GM23248 (cell line): Measurements from ENCODE around the gene FLT1.

ENCODE experiments used
- EZH2 ChIP-seq: fragments of 200-600 bp; sonication (generic); IDR thresholded peaks from 2 replicates; pipeline ENCODE4 v1.6.1; 2018; ENCODE audit warnings: antibody characterized with exemption, mild to moderate bottlenecking; ENCODE audit not compliant: insufficient read depth, poor library complexity, severe bottlenecking
- EZH2phosphoT487 ChIP-seq: fragments of 200-600 bp; sonication (generic); IDR thresholded peaks from 2 replicates; pipeline ENCODE4 v1.6.1; 2018; ENCODE audit warnings: antibody characterized with exemption, moderate library complexity, mild to moderate bottlenecking, low read depth; ENCODE audit not compliant: insufficient read depth

GRCh38 chr13:28267497-28267896, 227.4 kb downstream of the FLT1 start:
- TF ChIP-seq EZH2phosphoT487 (no peak), EZH2 (no peak)
